ENCODE data around the gene ZNF362. TPM values are rescaled to one million over a fixed set of nuclear protein-coding genes. Genes with fewer than 3 reads are reported as not detected.

Gene ZNF362
- total and polyA plus RNA-seq, 2 donors (not counting 1 experiment from before 2014, with no cell fraction given): 3.8 to 5.7 TPM

GRCh38 chr1:33310702-33311101 is 54.4 kb downstream of the ZNF362 start:
- H3K4me3 ChIP-seq (replicated peaks in 1 of 4; ENCODE audit: control extremely low read depth in 1 of 4, insufficient read depth in 1 of 4, low read depth in 3 of 4, low read length in 4 of 4): no peak overlapping the region
- H2AFZ ChIP-seq (ENCODE audit: low read length): no peak overlapping the region
- H3K9ac ChIP-seq (ENCODE audit: insufficient read depth, low read length): no peak overlapping the region
- no peak for DNase-seq (ENCODE audit: low read depth in 2 of 2)
- H3K4me1 ChIP-seq (ENCODE audit: control insufficient read depth, extremely low read depth, insufficient read depth, low read length): no peaks in the 10 kb centered on the region
- no peak for TF ChIP-seq CTCF (conservative IDR thresholded peaks at IDR 0.05 in 1 of 2, IDR thresholded peaks at IDR 0.05 in 1 of 2; ENCODE audit: low read depth in 1 of 2, low read length in 2 of 2)
- no peak for TF ChIP-seq EZH2 (IDR thresholded peaks at IDR 0.05; ENCODE audit: low read length, missing control alignments)
- peaks cover 3% of the 10 kb centered on the region for H3K27me3 ChIP-seq (ENCODE audit: control insufficient read depth, insufficient read depth, low read length)
- H3K4me2 ChIP-seq (ENCODE audit: extremely low read depth, insufficient read depth, low read length): no peak overlapping the region
- H3K27ac ChIP-seq (ENCODE audit: insufficient read depth, low read length): no peak overlapping the region
- no peaks in the 10 kb centered on the region for H4K20me1 ChIP-seq (ENCODE audit: control insufficient read depth, extremely low read depth, insufficient read depth, low read length)
- H3K79me2 ChIP-seq (ENCODE audit: control insufficient read depth, insufficient read depth, low read length): no peaks in the 10 kb centered on the region
- H3K36me3 ChIP-seq (ENCODE audit: control insufficient read depth, insufficient read depth, low read length): no peaks in the 10 kb centered on the region
- H3K9me3 ChIP-seq (ENCODE audit: control insufficient read depth, insufficient read depth, low read depth, low read length): no peaks in the 10 kb centered on the region

GRCh38 chr1:33311706-33312412 is 55.6 kb downstream of the ZNF362 start:
- DNase-seq (ENCODE audit: low read depth in 2 of 2): no peak
- no peak overlapping the region for H3K27ac ChIP-seq (ENCODE audit: insufficient read depth, low read length)
- no peaks in the 10 kb centered on the region for H3K79me2 ChIP-seq (ENCODE audit: control insufficient read depth, insufficient read depth, low read length)
- no peaks in the 10 kb centered on the region for H4K20me1 ChIP-seq (ENCODE audit: control insufficient read depth, extremely low read depth, insufficient read depth, low read length)
- TF ChIP-seq EZH2 (IDR thresholded peaks at IDR 0.05; ENCODE audit: low read length, missing control alignments): no peak
- no peak for TF ChIP-seq CTCF (conservative IDR thresholded peaks at IDR 0.05 in 1 of 2, IDR thresholded peaks at IDR 0.05 in 1 of 2; ENCODE audit: low read depth in 1 of 2, low read length in 2 of 2)
- no peak overlapping the region for H3K4me3 ChIP-seq (replicated peaks in 1 of 4; ENCODE audit: control extremely low read depth in 1 of 4, insufficient read depth in 1 of 4, low read depth in 3 of 4, low read length in 4 of 4)
- H3K9me3 ChIP-seq (ENCODE audit: control insufficient read depth, insufficient read depth, low read depth, low read length): no peaks in the 10 kb centered on the region
- no peak overlapping the region for H3K9ac ChIP-seq (ENCODE audit: insufficient read depth, low read length)
- H3K4me1 ChIP-seq (ENCODE audit: control insufficient read depth, extremely low read depth, insufficient read depth, low read length): no peaks in the 10 kb centered on the region
- H3K27me3 ChIP-seq (ENCODE audit: control insufficient read depth, insufficient read depth, low read length): peaks cover 3% of the 10 kb centered on the region
- H3K36me3 ChIP-seq (ENCODE audit: control insufficient read depth, insufficient read depth, low read length): no peaks in the 10 kb centered on the region
- H2AFZ ChIP-seq (ENCODE audit: low read length): no peak overlapping the region
- H3K4me2 ChIP-seq (ENCODE audit: extremely low read depth, insufficient read depth, low read length): no peak overlapping the region

GRCh38 chr1:33312413-33312749 is 56.1 kb downstream of the ZNF362 start:
- H3K4me3 ChIP-seq (replicated peaks in 1 of 4; ENCODE audit: control extremely low read depth in 1 of 4, insufficient read depth in 1 of 4, low read depth in 3 of 4, low read length in 4 of 4): no peak overlapping the region
- H3K9me3 ChIP-seq (ENCODE audit: control insufficient read depth, insufficient read depth, low read depth, low read length): no peaks in the 10 kb centered on the region
- no peaks in the 10 kb centered on the region for H3K4me1 ChIP-seq (ENCODE audit: control insufficient read depth, extremely low read depth, insufficient read depth, low read length)
- TF ChIP-seq EZH2 (IDR thresholded peaks at IDR 0.05; ENCODE audit: low read length, missing control alignments) (no peak), CTCF (conservative IDR thresholded peaks at IDR 0.05 in 1 of 2, IDR thresholded peaks at IDR 0.05 in 1 of 2; ENCODE audit: low read depth in 1 of 2, low read length in 2 of 2) (no peak)
- no peak overlapping the region for H2AFZ ChIP-seq (ENCODE audit: low read length)
- H3K36me3 ChIP-seq (ENCODE audit: control insufficient read depth, insufficient read depth, low read length): no peaks in the 10 kb centered on the region
- H3K4me2 ChIP-seq (ENCODE audit: extremely low read depth, insufficient read depth, low read length): no peak overlapping the region
- H3K27me3 ChIP-seq (ENCODE audit: control insufficient read depth, insufficient read depth, low read length): peaks cover 3% of the 10 kb centered on the region
- H3K9ac ChIP-seq (ENCODE audit: insufficient read depth, low read length): no peak overlapping the region
- H3K79me2 ChIP-seq (ENCODE audit: control insufficient read depth, insufficient read depth, low read length): no peaks in the 10 kb centered on the region
- DNase-seq (ENCODE audit: low read depth in 2 of 2): no peak
- H4K20me1 ChIP-seq (ENCODE audit: control insufficient read depth, extremely low read depth, insufficient read depth, low read length): no peaks in the 10 kb centered on the region
- no peak overlapping the region for H3K27ac ChIP-seq (ENCODE audit: insufficient read depth, low read length)
